Ascending aorta (tissue), 2 donors: ENCODE measurements around the gene SH2D2A. TPM values are rescaled to one million over a fixed set of nuclear protein-coding genes. Genes with fewer than 3 reads are reported as not detected.

Experiments used
- DNase-seq, 2 donors: peaks; one replicate each; pipeline ENCODE4 v3.0.0-alpha.2; 2019; ENCODE audit warnings: low spot score in 2 of 2
- H3K27ac ChIP-seq, 2 donors: fragments of 200-600 bp; sonication (generic); one replicate each; pipeline ENCODE4 v1.5.1; 2016 to 2017; ENCODE audit warnings: mild to moderate bottlenecking in 1 of 2
- H3K27me3 ChIP-seq: fragments of 200-600 bp; sonication (generic); one replicate; pipeline ENCODE4 v1.5.1; 2017
- H3K36me3 ChIP-seq, 2 donors: fragments of 200-600 bp; sonication (generic); one replicate each; pipeline ENCODE4 v1.5.1; 2016
- H3K4me1 ChIP-seq, 2 donors: fragments of 200-600 bp; sonication (generic); one replicate each; pipeline ENCODE4 v1.5.1; 2016 to 2017; ENCODE audit warnings: mild to moderate bottlenecking in 1 of 2
- H3K4me3 ChIP-seq, 2 donors: fragments of 200-600 bp; sonication (generic); one replicate each; pipeline ENCODE4 v1.5.1; 2016 to 2017; ENCODE audit warnings: mild to moderate bottlenecking in 1 of 2
- H3K9me3 ChIP-seq, 2 donors: fragments of 200-600 bp; sonication (generic); one replicate each; pipeline ENCODE4 v1.5.1; 2016
- CTCF ChIP-seq, 3 experiments: fragments of 200-600 bp in 2 of 3; fragments of 450-650 bp in 1 of 3; sonication (generic) in 2 of 3; IDR thresholded peaks; one replicate each; pipeline ENCODE4 v1.5.1; 2016 to 2019; ENCODE audit warnings: antibody characterized with exemption in 3 of 3, mild to moderate bottlenecking in 1 of 3, moderate library complexity in 1 of 3
- intact Hi-C: fragments of 100-400 bp; cut with DNase I; formaldehyde crosslinking; loops from one replicate; pipeline ENCODE4 v1.15.1; 2023
- total RNA-seq: library from RNA; depleted of rRNA; stranded (reverse); fragments of >200 nt; gene quantifications from one replicate; pipeline ENCODE4 v1.1.0, GENCODE V29; 2016

Gene SH2D2A
- total RNA-seq, 1 donor from 2014 or later = not detected

DNA sequence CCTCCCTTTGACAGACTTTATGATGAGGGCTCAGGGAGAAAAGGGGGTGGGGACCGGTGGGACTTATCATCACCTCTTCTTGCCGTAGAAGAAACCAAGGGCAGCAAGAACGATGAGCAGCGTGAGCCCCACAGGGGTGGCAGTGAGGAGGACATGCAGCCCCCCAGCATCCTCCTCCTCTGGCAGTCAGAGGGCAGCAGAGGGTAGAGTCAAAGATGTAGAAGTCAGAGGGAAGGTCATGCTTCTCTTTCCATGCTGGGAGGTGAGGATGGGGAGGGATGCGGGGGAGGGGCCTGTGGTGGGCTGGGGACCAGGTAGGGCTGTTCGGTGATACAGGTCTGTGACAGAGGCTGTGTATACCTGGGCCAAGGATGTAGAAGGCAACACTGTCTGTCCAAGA is 27.5 kb upstream of the SH2D2A start:
- Histone ChIP-seq H3K9me3 (no peaks in the 10 kb centered on the region), H3K4me3 (no peak overlapping the region), H3K4me1 (no peaks in the 10 kb centered on the region), H3K36me3 (no peaks in the 10 kb centered on the region), H3K27ac (no peak overlapping the region), H3K27me3 (peaks cover 9% of the 10 kb centered on the region)
- intact Hi-C loops = no loop called here
- no peak for DNase-seq
- no peak for TF ChIP-seq CTCF (IDR thresholded peaks at IDR 0.05)

- Histone ChIP-seq H3K4me1 (no peaks in the 10 kb centered on the region), H3K27ac (no peak overlapping the region), H3K36me3 (no peaks in the 10 kb centered on the region), H3K9me3 (no peaks in the 10 kb centered on the region), H3K27me3 (peaks cover 9% of the 10 kb centered on the region), H3K4me3 (no peak overlapping the region)
- no peak for TF ChIP-seq CTCF (IDR thresholded peaks at IDR 0.05)
- intact Hi-C loops = no loop called here
- DNase-seq = no peak
Observed at GRCh38 chr1:156842618-156843300, 26.1 kb upstream of the SH2D2A start.

DNA sequence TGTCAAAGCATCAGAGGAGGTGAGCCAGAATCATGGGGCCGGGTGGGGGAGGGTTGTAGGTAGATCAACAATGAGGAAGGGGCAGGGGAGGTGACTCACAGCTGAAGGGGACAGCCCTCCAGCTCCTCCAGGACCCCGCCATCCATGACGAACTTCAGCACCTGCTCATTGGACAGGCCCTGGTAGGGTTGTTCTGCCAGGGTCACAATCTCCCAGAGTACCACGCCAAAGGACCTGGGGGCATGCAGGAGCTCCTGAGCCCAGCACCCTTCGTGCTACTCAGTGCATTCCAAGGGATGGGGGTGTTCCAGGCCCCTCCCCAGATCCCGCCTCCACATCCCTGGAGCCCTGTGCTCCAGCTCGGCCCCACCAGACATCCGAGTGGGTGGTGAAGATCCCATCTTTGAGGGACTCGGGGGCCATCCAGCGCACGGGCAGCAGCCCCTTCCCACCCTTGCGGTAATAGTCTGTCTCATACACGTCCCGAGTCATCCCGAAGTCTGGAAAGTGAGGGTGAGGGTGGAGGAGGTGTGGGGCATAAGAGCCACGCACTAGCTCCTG is 24.7 kb upstream of the SH2D2A start:
- Histone ChIP-seq H3K27me3 (peaks cover 9% of the 10 kb centered on the region), H3K4me1 (no peaks in the 10 kb centered on the region), H3K36me3 (no peaks in the 10 kb centered on the region), H3K4me3 (no peak overlapping the region), H3K27ac (no peak overlapping the region), H3K9me3 (no peaks in the 10 kb centered on the region)
- intact Hi-C loops = no loop called here
- no peak for DNase-seq
- no peak for TF ChIP-seq CTCF (IDR thresholded peaks at IDR 0.05)

DNA sequence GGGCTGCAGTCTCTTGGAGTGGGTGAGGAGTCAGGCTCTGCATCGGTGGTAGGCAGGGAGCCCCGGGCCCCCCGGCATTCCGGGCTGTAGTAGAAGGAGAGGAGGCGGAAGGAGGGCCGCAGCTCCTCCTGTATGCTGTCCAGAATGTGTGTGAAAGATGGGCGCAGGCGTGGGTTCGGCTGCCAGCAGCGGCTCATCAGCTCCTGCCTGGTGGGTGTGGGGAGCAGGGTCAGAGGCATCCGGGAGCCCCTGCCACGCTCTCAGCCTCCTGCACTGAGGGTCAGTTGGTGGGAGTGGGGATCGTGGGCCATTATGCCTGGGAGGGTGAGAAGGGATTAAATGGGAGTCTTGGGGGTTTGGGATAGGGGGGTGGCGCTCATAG is 24.2 kb upstream of the SH2D2A start:
- H3K4me3 ChIP-seq = no peak overlapping the region
- TF ChIP-seq CTCF (IDR thresholded peaks at IDR 0.05) = no peak
- no peaks in the 10 kb centered on the region for H3K36me3 ChIP-seq
- DNase-seq = no peak
- H3K4me1 ChIP-seq = no peaks in the 10 kb centered on the region
- no peaks in the 10 kb centered on the region for H3K9me3 ChIP-seq
- intact Hi-C loops = no loop called here
- peaks cover 9% of the 10 kb centered on the region for H3K27me3 ChIP-seq
- H3K27ac ChIP-seq = no peak overlapping the region

DNA sequence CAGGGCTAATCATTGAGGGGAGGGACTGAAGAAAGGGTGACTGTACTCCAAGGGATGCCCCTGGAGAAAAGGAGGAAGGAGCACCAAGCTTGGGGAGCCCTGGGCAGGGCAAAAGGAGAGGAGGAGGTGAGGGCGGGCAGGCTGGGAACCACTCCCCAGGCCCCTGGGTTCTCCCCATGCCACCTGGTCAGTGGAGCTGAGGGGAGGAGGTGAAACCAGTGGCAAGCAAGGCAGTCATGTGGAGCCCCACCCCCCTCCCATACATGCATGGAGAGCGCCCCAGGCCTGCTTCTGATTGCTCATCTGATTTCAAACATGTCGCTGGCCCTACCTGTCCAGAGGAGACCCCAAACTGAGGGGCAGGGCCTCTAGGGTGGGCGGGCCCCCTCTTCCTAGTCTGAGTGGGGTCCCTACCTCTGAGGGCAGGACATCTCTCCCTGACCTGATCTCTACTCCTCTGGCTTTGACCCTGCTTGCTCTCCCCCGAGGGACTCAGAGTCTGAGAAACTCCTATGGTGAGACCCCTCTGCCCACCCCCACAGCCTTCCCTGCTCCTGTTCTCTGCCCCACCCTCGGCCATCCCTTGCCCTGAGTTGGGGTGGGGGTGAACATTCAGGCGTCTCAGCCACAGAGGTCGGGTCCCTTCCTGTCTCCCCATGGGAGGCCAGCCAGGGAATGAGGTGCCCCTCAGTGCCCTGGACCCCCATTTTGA is 23.7 kb upstream of the SH2D2A start:
- Histone ChIP-seq H3K27ac (no peak overlapping the region), H3K9me3 (no peaks in the 10 kb centered on the region), H3K4me3 (no peak overlapping the region), H3K36me3 (no peaks in the 10 kb centered on the region), H3K4me1 (no peaks in the 10 kb centered on the region), H3K27me3 (peaks cover 9% of the 10 kb centered on the region)
- DNase-seq = no peak
- no peak for TF ChIP-seq CTCF (IDR thresholded peaks at IDR 0.05)
- intact Hi-C loops = no loop called here
